ENCODE results near the gene SKIDA1. TPM values are rescaled to one million over a fixed set of nuclear protein-coding genes. Genes with fewer than 3 reads are reported as not detected.
A peak's percentile ranks its signal among the peaks of the same experiment; 100 is the strongest.

Gene SKIDA1
- total RNA-seq, 1 donor, result 0.36 TPM

- no peak overlapping the region for H3K4me3 ChIP-seq (ENCODE audit: insufficient read depth, low read length)
- no peaks in the 10 kb centered on the region for H3K27me3 ChIP-seq (ENCODE audit: insufficient read depth, low read length)
- no peaks in the 10 kb centered on the region for H3K9me3 ChIP-seq (ENCODE audit: low read depth, low read length)
- no peaks in the 10 kb centered on the region for H3K79me2 ChIP-seq (ENCODE audit: insufficient read depth, low read length)
- no peak overlapping the region for H3K4me2 ChIP-seq (ENCODE audit: insufficient read depth, low read length)
- no peak overlapping the region for H2AFZ ChIP-seq (ENCODE audit: low read length)
- no peaks in the 10 kb centered on the region for H3K36me3 ChIP-seq (ENCODE audit: insufficient read depth, low read length)
- peaks cover 4% of the 10 kb centered on the region for H3K4me1 ChIP-seq (ENCODE audit: insufficient read depth, low read length)
- H3K27ac ChIP-seq (ENCODE audit: low read depth, low read length), result no peak overlapping the region
- DNase-seq (ENCODE audit: insufficient read length, low spot score, missing footprints), result peak; percentile 65
- no peaks in the 10 kb centered on the region for H4K20me1 ChIP-seq (ENCODE audit: insufficient read depth, low read length)
- TF ChIP-seq CTCF (IDR thresholded peaks at IDR 0.05; ENCODE audit: extremely low read depth, low read depth, low read length), result no peak
Measured at GRCh38 chr10:21511946-21512572, 13.4 kb downstream of the SKIDA1 start.

GRCh38 chr10:21511095-21511570 lies 14.3 kb downstream of the SKIDA1 start:
- Histone ChIP-seq H4K20me1 (ENCODE audit: insufficient read depth, low read length) (no peaks in the 10 kb centered on the region), H3K9me3 (ENCODE audit: low read depth, low read length) (no peaks in the 10 kb centered on the region), H3K27me3 (ENCODE audit: insufficient read depth, low read length) (no peaks in the 10 kb centered on the region), H2AFZ (ENCODE audit: low read length) (no peak overlapping the region), H3K36me3 (ENCODE audit: insufficient read depth, low read length) (no peaks in the 10 kb centered on the region), H3K4me3 (ENCODE audit: insufficient read depth, low read length) (no peak overlapping the region), H3K4me1 (ENCODE audit: insufficient read depth, low read length) (peaks cover 3% of the 10 kb centered on the region), H3K79me2 (ENCODE audit: insufficient read depth, low read length) (no peaks in the 10 kb centered on the region), H3K27ac (ENCODE audit: low read depth, low read length) (no peak overlapping the region), H3K4me2 (ENCODE audit: insufficient read depth, low read length) (no peak overlapping the region)
- TF ChIP-seq CTCF (IDR thresholded peaks at IDR 0.05; ENCODE audit: extremely low read depth, low read depth, low read length), result no peak
- peak; percentile 42 for DNase-seq (ENCODE audit: insufficient read length, low spot score, missing footprints)

- H3K4me2 ChIP-seq (ENCODE audit: insufficient read depth, low read length), result peak overlapping the region; percentile 65
- H3K27ac ChIP-seq (ENCODE audit: low read depth, low read length), result no peak overlapping the region
- DNase-seq (ENCODE audit: insufficient read length, low spot score, missing footprints), result peak; percentile 93
Measured at GRCh38 chr10:21510241-21511094, 15.0 kb downstream of the SKIDA1 start.

More at GRCh38 chr10:21510241-21511094, 15.0 kb downstream of the SKIDA1 start:
- Histone ChIP-seq H3K4me3 (ENCODE audit: insufficient read depth, low read length) (peak overlapping the region; percentile 65), H2AFZ (ENCODE audit: low read length) (peak overlapping the region; percentile 81), H3K9me3 (ENCODE audit: low read depth, low read length) (no peaks in the 10 kb centered on the region), H3K4me1 (ENCODE audit: insufficient read depth, low read length) (no peaks in the 10 kb centered on the region), H3K79me2 (ENCODE audit: insufficient read depth, low read length) (no peaks in the 10 kb centered on the region), H3K36me3 (ENCODE audit: insufficient read depth, low read length) (no peaks in the 10 kb centered on the region), H4K20me1 (ENCODE audit: insufficient read depth, low read length) (no peaks in the 10 kb centered on the region), H3K27me3 (ENCODE audit: insufficient read depth, low read length) (peaks cover 3% of the 10 kb centered on the region)
- no peak for TF ChIP-seq CTCF (IDR thresholded peaks at IDR 0.05; ENCODE audit: extremely low read depth, low read depth, low read length)
